A549 treated with DMSO at 1 μM for 4 hours (cell line): ENCODE results near the gene CAV1. TPM values are rescaled to one million over a fixed set of nuclear protein-coding genes. Genes with fewer than 3 reads are reported as not detected.

Source experiments
- total RNA-seq: library from RNA; stranded (reverse); fragments of 200-300 nt; extraction: Qiagen RNA extraction; gene quantifications from 5 replicates; pipeline ENCODE4 v1.2.3, GENCODE V29; 2022; ENCODE audit warnings: low read depth

CAV1 gene
- total RNA-seq = 403 to 499 TPM (median 459 TPM) in 5 replicates

GRCh38 chr7:116524609-116525297 lies at the start of gene CAV1:
Gene CAV1 (plus strand): TSS chr7:116525036. CDS start chr7:116525063, 27 bp downstream.

GRCh38 chr7:116499168-116500077 lies 25.4 kb upstream of the CAV1 start, which contains the start of gene CAV2:
Gene CAV2 (plus strand): TSS chr7:116499738. CDS start chr7:116499782, 44 bp downstream.

Other genes starting within 250 kb of the CAV1 start
- 147 to 203 TPM (median 168 TPM) in 5 replicates for gene CAV2, start 25.3 kb upstream of the CAV1 start, total RNA-seq
- gene MET, start 147.2 kb downstream of the CAV1 start, total RNA-seq = 90.2 to 136 TPM (median 115 TPM) in 5 replicates